Smooth muscle cell (in vitro differentiated cells): ENCODE data around the gene KAZN. TPM values are rescaled to one million over a fixed set of nuclear protein-coding genes. Genes with fewer than 3 reads are reported as not detected.

Source experiments
- DNase-seq: peaks from one replicate; lab custom pipeline; 2025; ENCODE audit not compliant: unreplicated experiment; lab: John Stamatoyannopoulos, UW
- H2AFZ ChIP-seq: fragments of 200-600 bp; sonication (generic); 2 replicates; pipeline ENCODE4 v1.6.0; 2016; ENCODE audit warnings: antibody characterized with exemption, low read depth, mild to moderate bottlenecking
- H3F3A ChIP-seq: fragments of 200-600 bp; sonication (generic); 2 replicates; pipeline ENCODE4 v1.6.0; 2017; ENCODE audit warnings: antibody characterized with exemption, low read depth
- H3K27ac ChIP-seq: fragments of 200-600 bp; sonication (generic); 2 replicates; pipeline ENCODE4 v1.5.1; 2016; ENCODE audit warnings: low read depth, mild to moderate bottlenecking
- H3K27me3 ChIP-seq: fragments of 200-600 bp; sonication (generic); 2 replicates; pipeline ENCODE4 v1.6.1; 2016; ENCODE audit warnings: low read depth, mild to moderate bottlenecking
- H3K36me3 ChIP-seq: fragments of 200-600 bp; sonication (generic); 2 replicates; pipeline ENCODE4 v1.5.1; 2016; ENCODE audit warnings: low read depth
- H3K4me1 ChIP-seq: fragments of 200-600 bp; sonication (generic); 2 replicates; pipeline ENCODE4 v1.5.1; 2016; ENCODE audit warnings: low read depth
- H3K4me2 ChIP-seq: fragments of 200-600 bp; sonication (generic); 2 replicates; pipeline ENCODE4 v1.6.0; 2016; ENCODE audit warnings: mild to moderate bottlenecking
- H3K4me3 ChIP-seq: fragments of 200-600 bp; sonication (generic); 2 replicates; pipeline ENCODE4 v1.5.1; 2016; ENCODE audit warnings: mild to moderate bottlenecking
- H3K79me2 ChIP-seq: fragments of 200-600 bp; sonication (generic); 2 replicates; pipeline ENCODE4 v1.6.0; 2016; ENCODE audit warnings: low read depth, mild to moderate bottlenecking
- H3K9ac ChIP-seq: fragments of 200-600 bp; sonication (generic); 2 replicates; pipeline ENCODE4 v1.6.0; 2016; ENCODE audit warnings: low read depth
- H3K9me3 ChIP-seq: fragments of 200-600 bp; sonication (generic); replicated peaks from 2 replicates; pipeline ENCODE4 v1.5.1; 2016; ENCODE audit warnings: low read depth
- H4K20me1 ChIP-seq: fragments of 200-600 bp; sonication (generic); 2 replicates; pipeline ENCODE4 v1.6.0; 2016; ENCODE audit warnings: low read depth
- CTCF ChIP-seq: fragments of 200-600 bp; sonication (generic); IDR thresholded peaks from 2 replicates; pipeline ENCODE4 v1.5.1; 2017; ENCODE audit warnings: borderline replicate concordance, mild to moderate bottlenecking, antibody characterized with exemption; ENCODE audit not compliant: insufficient read depth, poor library complexity, severe bottlenecking
- WGBS: methylation state at CpG from one replicate; pipeline ENCODE4 v1.1.7; 2016; ENCODE audit warnings: low lambda C conversion rate; 5-methylcytosine and 5-hydroxymethylcytosine counted together
- polyA plus RNA-seq: library from polyadenylated mRNA; unstranded; fragments of >200 nt; fragmentation: Nextera tagmentation; extraction: Ambion mirVana; gene quantifications from 2 replicates; pipeline ENCODE4 v1.2.1, GENCODE V29; 2016
- total RNA-seq: library from RNA; depleted of rRNA; stranded (reverse); fragments of >200 nt; gene quantifications from 2 replicates; pipeline ENCODE4 v1.2.3, GENCODE V29; 2014

Gene KAZN
- total and polyA plus RNA-seq, 2 experiments from 2014 or later, result 6.3 to 8.2 TPM

GRCh38 chr1:14571810-14572767 lies 26.4 kb upstream of the KAZN start:
- Histone ChIP-seq H3K27ac (no peak overlapping the region), H3K79me2 (no peaks in the 10 kb centered on the region), H3F3A (no peaks in the 10 kb centered on the region), H3K9ac (no peak overlapping the region), H3K27me3 (no peaks in the 10 kb centered on the region), H3K4me2 (no peak overlapping the region), H4K20me1 (no peaks in the 10 kb centered on the region), H3K4me3 (no peak overlapping the region), H2AFZ (no peak overlapping the region), H3K4me1 (no peaks in the 10 kb centered on the region), H3K9me3 (no peaks in the 10 kb centered on the region), H3K36me3 (no peaks in the 10 kb centered on the region)
- DNase-seq, result no peak
- WGBS, result 84% methylated on average over 17 of the region's 17 CpGs
- no peak for TF ChIP-seq CTCF

DNA sequence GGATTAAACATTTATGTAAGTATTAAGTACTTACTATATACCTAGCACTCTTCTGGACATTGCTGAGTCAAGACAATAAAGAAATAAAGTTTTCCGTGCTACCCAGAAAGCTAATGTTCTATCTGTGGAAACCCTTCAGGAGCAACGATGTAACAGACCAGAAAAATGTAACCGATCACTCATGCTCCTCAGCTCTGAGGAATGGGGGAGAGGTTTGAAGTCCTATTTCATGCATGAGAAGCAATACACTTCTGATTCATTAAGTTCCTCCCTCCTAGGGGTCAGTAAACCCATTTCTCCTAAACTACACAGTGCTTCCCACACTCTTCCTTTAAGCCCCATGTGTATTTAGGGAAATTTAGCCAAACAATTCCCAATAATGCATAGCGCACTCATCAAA lies 25.6 kb upstream of the KAZN start:
- WGBS, result 93% methylated on average over 4 of the region's 4 CpGs
- no peaks in the 10 kb centered on the region for H3K27me3 ChIP-seq

GRCh38 chr1:14576155-14576554 lies 22.3 kb upstream of the KAZN start:
- 91% methylated on average over 2 of the region's 2 CpGs for WGBS
- Histone ChIP-seq H3K27ac (no peak overlapping the region), H3F3A (no peaks in the 10 kb centered on the region), H3K4me2 (no peak overlapping the region), H3K36me3 (no peaks in the 10 kb centered on the region), H3K4me3 (no peak overlapping the region), H3K27me3 (no peaks in the 10 kb centered on the region), H4K20me1 (no peaks in the 10 kb centered on the region), H3K4me1 (no peaks in the 10 kb centered on the region), H3K9ac (no peak overlapping the region), H2AFZ (no peak overlapping the region), H3K79me2 (no peaks in the 10 kb centered on the region), H3K9me3 (no peaks in the 10 kb centered on the region)
- no peak for DNase-seq
- no peak for TF ChIP-seq CTCF

More for the DNA sequence above, 25.6 kb upstream of the KAZN start:
- no peaks in the 10 kb centered on the region for H3K9me3 ChIP-seq
- no peak overlapping the region for H3K4me3 ChIP-seq
- H2AFZ ChIP-seq, result no peak overlapping the region
- no peaks in the 10 kb centered on the region for H3F3A ChIP-seq
- no peaks in the 10 kb centered on the region for H3K4me1 ChIP-seq
- no peak for TF ChIP-seq CTCF
- H3K36me3 ChIP-seq, result no peaks in the 10 kb centered on the region
- H3K79me2 ChIP-seq, result no peaks in the 10 kb centered on the region
- no peak for DNase-seq
- H3K9ac ChIP-seq, result no peak overlapping the region
- no peak overlapping the region for H3K27ac ChIP-seq
- no peak overlapping the region for H3K4me2 ChIP-seq
- H4K20me1 ChIP-seq, result no peaks in the 10 kb centered on the region
